Measurements from ENCODE around the gene GPT2. TPM values are rescaled to one million over a fixed set of nuclear protein-coding genes. Genes with fewer than 3 reads are reported as not detected.
"Not testable (repeated sequence)": the region's sequence is repeated elsewhere in the genome, so short reads cannot be mapped to it uniquely, and the experiment has no call there.

The GPT2 gene
- total RNA-seq, 1 donor from 2014 or later, result 12.9 TPM

- H3K4me1 Mint-ChIP-seq (ENCODE audit: low read depth), result peaks cover 2% of the 10 kb centered on the region
- no peaks in the 10 kb centered on the region for H3K9me3 Mint-ChIP-seq
- intact Hi-C loops (cut with micrococcal nuclease), result loop anchor here (1.0 to 2.0 kb wide), 2 partner anchors 55 to 75 kb away; no protein-coding TSS in a partner anchor
These were observed 30.3 kb upstream of the GPT2 start for GRCh38 chr16:46853713-46854443.

GRCh38 chr16:46854846-46855245 lies 29.3 kb upstream of the GPT2 start:
- H3K4me3 Mint-ChIP-seq (ENCODE audit: low read depth), result no peak overlapping the region
- H3K36me3 Mint-ChIP-seq (ENCODE audit: low read depth), result no peaks in the 10 kb centered on the region

More at GRCh38 chr16:46853713-46854443, 30.3 kb upstream of the GPT2 start:
- Mint-ChIP-seq H3K27ac (no peak overlapping the region), H3K27me3 (ENCODE audit: low read depth) (peaks cover 2% of the 10 kb centered on the region), H3K36me3 (ENCODE audit: low read depth) (no peaks in the 10 kb centered on the region), H3K4me3 (ENCODE audit: low read depth) (no peak overlapping the region)
- DNase-seq (ENCODE audit: low spot score), result peak; percentile 46

GRCh38 chr16:46855389-46855788 lies 28.8 kb upstream of the GPT2 start:
- peaks cover 2% of the 10 kb centered on the region for H3K27me3 Mint-ChIP-seq (ENCODE audit: low read depth)
- H3K27ac Mint-ChIP-seq, result no peak overlapping the region
- no peaks in the 10 kb centered on the region for H3K9me3 Mint-ChIP-seq
- peaks cover 8% of the 10 kb centered on the region for H3K4me1 Mint-ChIP-seq (ENCODE audit: low read depth)
- no peak for DNase-seq (ENCODE audit: low spot score)
- no peak overlapping the region for H3K4me3 Mint-ChIP-seq (ENCODE audit: low read depth)
- intact Hi-C loops (cut with micrococcal nuclease), result loop anchor here (2.0 kb wide), 1 partner anchor 73 kb away; no protein-coding TSS in a partner anchor
- H3K36me3 Mint-ChIP-seq (ENCODE audit: low read depth), result no peaks in the 10 kb centered on the region

More at GRCh38 chr16:46854846-46855245, 29.3 kb upstream of the GPT2 start:
- intact Hi-C loops (cut with micrococcal nuclease), result loop anchor here (1.0 to 2.0 kb wide), 2 partner anchors 54 to 74 kb away; no protein-coding TSS in a partner anchor
- Mint-ChIP-seq H3K4me1 (ENCODE audit: low read depth) (peaks cover 3% of the 10 kb centered on the region), H3K27ac (no peak overlapping the region), H3K27me3 (ENCODE audit: low read depth) (peaks cover 2% of the 10 kb centered on the region), H3K9me3 (no peaks in the 10 kb centered on the region)
- DNase-seq (ENCODE audit: low spot score), result no peak

GRCh38 chr16:46857368-46857945 lies 26.7 kb upstream of the GPT2 start:
- intact Hi-C loops (cut with micrococcal nuclease), result no loop called here
- no peaks in the 10 kb centered on the region for H3K27me3 Mint-ChIP-seq (ENCODE audit: low read depth)
- H3K4me1 Mint-ChIP-seq (ENCODE audit: low read depth), result peaks cover 17% of the 10 kb centered on the region
- peaks cover 4% of the 10 kb centered on the region for H3K36me3 Mint-ChIP-seq (ENCODE audit: low read depth)
- H3K27ac Mint-ChIP-seq, result no peak overlapping the region
- peaks cover 6% of the 10 kb centered on the region for H3K9me3 Mint-ChIP-seq
- no peak overlapping the region for H3K4me3 Mint-ChIP-seq (ENCODE audit: low read depth)
- DNase-seq (ENCODE audit: low spot score), result no peak

GRCh38 chr16:46858151-46858550 lies 26.0 kb upstream of the GPT2 start:
- no peaks in the 10 kb centered on the region for H3K27me3 Mint-ChIP-seq (ENCODE audit: low read depth)
- no peak overlapping the region for H3K4me3 Mint-ChIP-seq (ENCODE audit: low read depth)
- peaks cover 24% of the 10 kb centered on the region for H3K4me1 Mint-ChIP-seq (ENCODE audit: low read depth)
- no peak for DNase-seq (ENCODE audit: low spot score)
- intact Hi-C loops (cut with micrococcal nuclease), result no loop called here
- H3K36me3 Mint-ChIP-seq (ENCODE audit: low read depth), result peaks cover 4% of the 10 kb centered on the region
- H3K9me3 Mint-ChIP-seq, result peaks cover 10% of the 10 kb centered on the region
- H3K27ac Mint-ChIP-seq, result no peak overlapping the region

- H3K27ac Mint-ChIP-seq, result peak overlapping the region; percentile 67
These were observed 24.4 kb upstream of the GPT2 start for GRCh38 chr16:46859719-46860152.

GRCh38 chr16:46862555-46863447 lies 21.4 kb upstream of the GPT2 start:
- Mint-ChIP-seq H3K4me1 (ENCODE audit: low read depth) (peaks cover 31% of the 10 kb centered on the region), H3K27me3 (ENCODE audit: low read depth) (no peaks in the 10 kb centered on the region), H3K9me3 (peaks cover 10% of the 10 kb centered on the region), H3K36me3 (ENCODE audit: low read depth) (peaks cover 4% of the 10 kb centered on the region), H3K4me3 (ENCODE audit: low read depth) (no peak overlapping the region), H3K27ac (peak overlapping the region; percentile 56)
- DNase-seq (ENCODE audit: low spot score), result no peak
- intact Hi-C loops (cut with micrococcal nuclease), result loop anchor here (2.0 kb wide), 1 partner anchor 22 kb away; the partner anchor contains the start of gene GPT2

More at GRCh38 chr16:46859719-46860152, 24.4 kb upstream of the GPT2 start:
- peaks cover 10% of the 10 kb centered on the region for H3K9me3 Mint-ChIP-seq
- H3K27me3 Mint-ChIP-seq (ENCODE audit: low read depth), result no peaks in the 10 kb centered on the region
- H3K4me3 Mint-ChIP-seq (ENCODE audit: low read depth), result no peak overlapping the region
- intact Hi-C loops (cut with micrococcal nuclease), result no loop called here
- H3K4me1 Mint-ChIP-seq (ENCODE audit: low read depth), result peaks cover 33% of the 10 kb centered on the region
- H3K36me3 Mint-ChIP-seq (ENCODE audit: low read depth), result peaks cover 4% of the 10 kb centered on the region
- no peak for DNase-seq (ENCODE audit: low spot score)

- Mint-ChIP-seq H3K27me3 (ENCODE audit: low read depth) (no peaks in the 10 kb centered on the region), H3K4me1 (ENCODE audit: low read depth) (peaks cover 21% of the 10 kb centered on the region), H3K9me3 (peaks cover 10% of the 10 kb centered on the region), H3K36me3 (ENCODE audit: low read depth) (peaks cover 4% of the 10 kb centered on the region), H3K4me3 (ENCODE audit: low read depth) (no peak overlapping the region), H3K27ac (no peak overlapping the region)
- intact Hi-C loops (cut with micrococcal nuclease), result no loop called here
- DNase-seq (ENCODE audit: low spot score), result no peak
These were observed 17.9 kb upstream of the GPT2 start for GRCh38 chr16:46866286-46866685.

- peaks cover 15% of the 10 kb centered on the region for H3K4me1 Mint-ChIP-seq (ENCODE audit: low read depth)
- DNase-seq (ENCODE audit: low spot score); H3K4me3 Mint-ChIP-seq (ENCODE audit: low read depth); H3K9me3 Mint-ChIP-seq; intact Hi-C loops (cut with micrococcal nuclease); H3K27ac Mint-ChIP-seq; H3K27me3 Mint-ChIP-seq (ENCODE audit: low read depth); H3K36me3 Mint-ChIP-seq (ENCODE audit: low read depth): not testable (repeated sequence)
These were observed 16.7 kb upstream of the GPT2 start for GRCh38 chr16:46867486-46867885.

- H3K4me3 Mint-ChIP-seq (ENCODE audit: low read depth); H3K27me3 Mint-ChIP-seq (ENCODE audit: low read depth); H3K36me3 Mint-ChIP-seq (ENCODE audit: low read depth); DNase-seq (ENCODE audit: low spot score); H3K27ac Mint-ChIP-seq; H3K9me3 Mint-ChIP-seq; H3K4me1 Mint-ChIP-seq (ENCODE audit: low read depth); intact Hi-C loops (cut with micrococcal nuclease): not testable (repeated sequence)
These were observed 15.3 kb upstream of the GPT2 start for GRCh38 chr16:46868891-46869290.

- intact Hi-C loops (cut with micrococcal nuclease), result no loop called here
- Mint-ChIP-seq H3K9me3 (no peaks in the 10 kb centered on the region), H3K27ac (no peak overlapping the region), H3K4me3 (ENCODE audit: low read depth) (no peak overlapping the region), H3K36me3 (ENCODE audit: low read depth) (no peaks in the 10 kb centered on the region), H3K4me1 (ENCODE audit: low read depth) (no peaks in the 10 kb centered on the region), H3K27me3 (ENCODE audit: low read depth) (no peaks in the 10 kb centered on the region)
- DNase-seq (ENCODE audit: low spot score), result no peak
These were observed 12.6 kb upstream of the GPT2 start for GRCh38 chr16:46871597-46871996.

GRCh38 chr16:46873201-46873600 lies 11.0 kb upstream of the GPT2 start:
- Mint-ChIP-seq H3K4me3 (ENCODE audit: low read depth) (no peak overlapping the region), H3K4me1 (ENCODE audit: low read depth) (no peaks in the 10 kb centered on the region), H3K9me3 (no peaks in the 10 kb centered on the region), H3K36me3 (ENCODE audit: low read depth) (no peaks in the 10 kb centered on the region), H3K27me3 (ENCODE audit: low read depth) (no peaks in the 10 kb centered on the region), H3K27ac (no peak overlapping the region)
- intact Hi-C loops (cut with micrococcal nuclease), result no loop called here
- DNase-seq (ENCODE audit: low spot score), result no peak
